IMR-90 (cell line): ENCODE measurements around the gene SLC37A1.

Experiments
- POLR2A ChIP-seq: IDR thresholded peaks from 2 replicates; pipeline ENCODE4 v1.6.1; 2012; ENCODE audit warnings: mild to moderate bottlenecking, low read depth, low read length
- RFX5 ChIP-seq: IDR thresholded peaks from 2 replicates; pipeline ENCODE4 v1.8.0; 2012; ENCODE audit warnings: low read depth, mild to moderate bottlenecking, low read length, moderate library complexity
- TF ChIP-seq, protein P1 (sequence below): conservative IDR thresholded peaks from 2 replicates; pipeline ENCODE4 v1.5.1; 2012; ENCODE audit warnings: mild to moderate bottlenecking, low read depth, low read length, improper control_type of control experiment

DNA sequence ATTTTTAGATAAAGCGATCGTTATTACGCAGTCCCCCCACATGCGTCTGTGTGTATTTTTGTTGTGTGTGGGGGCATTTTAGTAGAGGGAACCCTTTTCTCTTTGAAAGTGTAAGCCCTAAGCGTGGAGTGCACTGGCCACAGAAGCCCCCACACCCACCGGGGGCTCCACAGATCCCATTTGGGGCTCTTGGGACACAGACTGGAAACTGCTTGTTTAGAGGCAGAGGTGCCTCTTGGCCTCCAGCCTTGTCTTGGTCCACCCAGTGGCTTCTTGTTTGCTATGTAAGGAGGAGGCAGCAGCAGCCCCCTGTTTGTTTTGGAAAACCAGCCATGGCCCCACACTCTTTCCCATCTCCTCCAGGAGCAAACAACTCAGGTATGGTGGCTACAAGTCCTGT, 42.8 kb downstream of the SLC37A1 start:
- TF ChIP-seq, protein P1, sequence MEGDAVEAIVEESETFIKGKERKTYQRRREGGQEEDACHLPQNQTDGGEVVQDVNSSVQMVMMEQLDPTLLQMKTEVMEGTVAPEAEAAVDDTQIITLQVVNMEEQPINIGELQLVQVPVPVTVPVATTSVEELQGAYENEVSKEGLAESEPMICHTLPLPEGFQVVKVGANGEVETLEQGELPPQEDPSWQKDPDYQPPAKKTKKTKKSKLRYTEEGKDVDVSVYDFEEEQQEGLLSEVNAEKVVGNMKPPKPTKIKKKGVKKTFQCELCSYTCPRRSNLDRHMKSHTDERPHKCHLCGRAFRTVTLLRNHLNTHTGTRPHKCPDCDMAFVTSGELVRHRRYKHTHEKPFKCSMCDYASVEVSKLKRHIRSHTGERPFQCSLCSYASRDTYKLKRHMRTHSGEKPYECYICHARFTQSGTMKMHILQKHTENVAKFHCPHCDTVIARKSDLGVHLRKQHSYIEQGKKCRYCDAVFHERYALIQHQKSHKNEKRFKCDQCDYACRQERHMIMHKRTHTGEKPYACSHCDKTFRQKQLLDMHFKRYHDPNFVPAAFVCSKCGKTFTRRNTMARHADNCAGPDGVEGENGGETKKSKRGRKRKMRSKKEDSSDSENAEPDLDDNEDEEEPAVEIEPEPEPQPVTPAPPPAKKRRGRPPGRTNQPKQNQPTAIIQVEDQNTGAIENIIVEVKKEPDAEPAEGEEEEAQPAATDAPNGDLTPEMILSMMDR: no peak
- no peak for TF ChIP-seq RFX5
- TF ChIP-seq POLR2A: no peak
